GM12864 (cell line): Measurements from ENCODE around the gene CCDC191.

Source experiments
- DNase-seq: peaks from one replicate; pipeline ENCODE4 v3.0.0-alpha.2; 2011; ENCODE audit warnings: low read depth
- H3K4me3 ChIP-seq: 2 replicates; pipeline ENCODE4 v1.5.1; 2011; ENCODE audit warnings: mild to moderate bottlenecking, low read depth, low read length, control low read depth
- TF ChIP-seq, protein P1 (sequence below): IDR thresholded peaks from 2 replicates; pipeline ENCODE4 v1.5.1; 2011; ENCODE audit warnings: low read depth, mild to moderate bottlenecking, moderate library complexity, low read length, control low read depth, inconsistent platforms; ENCODE audit errors: missing control alignments

Gene CCDC191

DNA sequence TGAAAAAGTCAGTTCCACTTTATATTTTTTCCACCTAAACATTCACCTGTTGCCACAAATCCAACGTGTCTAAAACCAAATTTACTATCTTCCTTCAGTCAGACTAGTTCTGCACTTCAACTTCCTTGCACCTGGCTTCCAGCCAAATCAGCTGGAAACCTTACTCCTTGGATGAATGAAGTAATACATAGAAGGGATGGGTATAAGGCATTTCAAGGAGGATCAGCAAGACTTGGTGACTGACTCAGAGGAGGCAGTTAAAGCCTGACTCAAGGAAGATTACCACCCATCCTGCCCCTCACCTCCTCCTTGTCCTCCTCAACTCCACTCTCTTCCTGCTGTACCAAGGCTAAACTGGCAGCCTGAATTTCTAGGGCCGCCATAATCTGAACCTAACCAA, 37.3 kb upstream of the CCDC191 start:
- DNase-seq, result no peak
- H3K4me3 ChIP-seq, result no peak overlapping the region
- TF ChIP-seq, protein P1, sequence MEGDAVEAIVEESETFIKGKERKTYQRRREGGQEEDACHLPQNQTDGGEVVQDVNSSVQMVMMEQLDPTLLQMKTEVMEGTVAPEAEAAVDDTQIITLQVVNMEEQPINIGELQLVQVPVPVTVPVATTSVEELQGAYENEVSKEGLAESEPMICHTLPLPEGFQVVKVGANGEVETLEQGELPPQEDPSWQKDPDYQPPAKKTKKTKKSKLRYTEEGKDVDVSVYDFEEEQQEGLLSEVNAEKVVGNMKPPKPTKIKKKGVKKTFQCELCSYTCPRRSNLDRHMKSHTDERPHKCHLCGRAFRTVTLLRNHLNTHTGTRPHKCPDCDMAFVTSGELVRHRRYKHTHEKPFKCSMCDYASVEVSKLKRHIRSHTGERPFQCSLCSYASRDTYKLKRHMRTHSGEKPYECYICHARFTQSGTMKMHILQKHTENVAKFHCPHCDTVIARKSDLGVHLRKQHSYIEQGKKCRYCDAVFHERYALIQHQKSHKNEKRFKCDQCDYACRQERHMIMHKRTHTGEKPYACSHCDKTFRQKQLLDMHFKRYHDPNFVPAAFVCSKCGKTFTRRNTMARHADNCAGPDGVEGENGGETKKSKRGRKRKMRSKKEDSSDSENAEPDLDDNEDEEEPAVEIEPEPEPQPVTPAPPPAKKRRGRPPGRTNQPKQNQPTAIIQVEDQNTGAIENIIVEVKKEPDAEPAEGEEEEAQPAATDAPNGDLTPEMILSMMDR, result no peak

DNA sequence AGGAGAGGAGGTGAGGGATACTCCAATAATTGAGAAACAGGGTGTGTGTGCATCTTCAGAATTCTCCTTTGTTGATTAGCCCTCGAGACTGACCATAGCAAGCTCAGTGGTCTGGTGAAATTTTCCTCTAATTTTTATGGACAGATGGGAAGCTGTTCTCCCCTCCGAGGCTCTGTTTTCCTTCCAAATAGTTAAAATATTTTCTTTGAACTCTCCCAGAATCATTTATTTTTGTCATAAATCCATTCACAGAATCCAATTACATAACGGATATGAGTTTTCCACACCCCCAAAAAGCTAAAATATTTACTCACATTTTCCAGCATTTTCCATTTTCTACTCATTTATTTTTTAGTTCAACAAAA, 36.7 kb upstream of the CCDC191 start:
- no peak for DNase-seq
- TF ChIP-seq, protein P1, result no peak
- H3K4me3 ChIP-seq, result no peak overlapping the region

DNA sequence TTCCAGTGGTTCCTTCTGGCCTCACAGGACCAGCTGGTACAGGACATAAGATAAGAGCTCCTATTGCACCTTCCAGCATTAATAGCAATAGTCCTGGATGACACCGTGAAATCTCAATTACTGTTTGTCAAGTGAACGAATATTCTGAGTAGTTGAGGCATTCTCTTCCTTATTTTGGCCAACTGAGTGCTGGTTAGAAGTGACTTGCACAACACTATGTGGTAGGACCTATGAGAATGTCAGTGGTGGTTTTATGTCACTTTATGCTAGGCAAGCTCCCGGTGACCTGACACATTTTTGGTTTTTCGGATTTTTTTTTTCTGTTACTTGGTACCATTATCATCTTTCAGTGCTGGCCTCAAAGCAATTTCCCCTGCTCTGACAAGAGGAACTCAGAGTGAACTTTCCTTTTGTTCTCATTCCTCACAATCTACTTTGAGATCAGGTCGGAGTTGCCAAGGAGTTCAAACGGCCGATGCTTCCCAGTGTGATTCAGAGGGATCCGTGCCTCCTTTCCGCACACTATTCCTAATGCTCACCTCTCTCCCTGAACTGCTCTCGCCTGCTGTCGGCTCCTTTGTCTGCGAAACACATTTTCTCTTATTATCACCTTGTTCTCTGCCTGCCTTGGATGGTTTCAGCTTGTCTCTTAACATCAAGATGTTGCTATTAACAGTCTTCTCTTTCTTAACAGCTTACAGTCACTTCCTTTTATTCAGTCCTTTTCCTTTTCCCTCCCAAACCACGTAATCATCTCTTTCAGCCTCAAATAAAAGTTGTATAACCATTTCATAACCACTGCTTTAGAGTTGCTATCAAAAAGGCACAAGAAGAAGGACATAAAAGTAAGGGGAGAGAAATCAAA, 36.1 kb upstream of the CCDC191 start:
- TF ChIP-seq, protein P1, result no peak
- H3K4me3 ChIP-seq, result no peak overlapping the region
- no peak for DNase-seq

DNA sequence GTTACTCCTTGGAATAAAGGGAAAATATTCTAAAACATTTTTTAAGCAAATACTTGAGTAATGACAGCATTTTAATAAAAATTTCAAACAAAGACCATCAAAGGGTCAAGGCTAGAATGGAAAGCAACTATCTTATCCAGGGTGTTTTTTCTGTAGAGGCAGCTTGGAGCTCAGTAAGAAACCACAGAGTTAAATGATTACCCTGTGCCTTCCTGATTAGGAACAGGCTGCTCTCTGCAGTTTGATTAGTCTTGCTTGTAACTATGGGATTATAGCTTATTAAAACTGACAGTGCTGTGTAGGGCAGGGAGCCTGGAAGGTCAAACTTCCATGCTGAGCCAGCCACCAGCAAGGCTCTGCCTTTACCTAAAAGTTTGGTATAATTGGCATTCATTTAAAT, 33.3 kb upstream of the CCDC191 start:
- TF ChIP-seq, protein P1, result no peak
- no peak for DNase-seq
- H3K4me3 ChIP-seq, result no peak overlapping the region

DNA sequence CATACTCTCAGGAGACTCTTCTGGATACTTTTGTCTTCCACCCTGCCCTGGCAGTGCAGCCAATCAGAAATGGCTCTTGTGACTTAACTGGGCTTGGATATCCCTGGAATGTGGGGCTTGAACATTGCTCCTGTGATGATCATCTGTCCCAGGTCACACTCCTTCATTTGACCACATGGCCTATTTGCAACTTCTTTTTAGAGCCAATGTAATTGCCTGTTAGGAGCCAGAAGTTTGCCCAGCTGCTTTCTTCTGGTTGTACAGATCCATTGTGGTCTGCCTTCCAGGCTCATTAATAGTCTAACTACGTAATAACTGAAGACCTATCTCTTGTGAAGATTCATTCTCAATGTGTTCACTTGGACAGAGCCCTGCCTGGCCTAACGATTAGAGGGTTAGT, 30.0 kb upstream of the CCDC191 start:
- TF ChIP-seq, protein P1, result no peak
- DNase-seq, result no peak
- H3K4me3 ChIP-seq, result no peak overlapping the region

DNA sequence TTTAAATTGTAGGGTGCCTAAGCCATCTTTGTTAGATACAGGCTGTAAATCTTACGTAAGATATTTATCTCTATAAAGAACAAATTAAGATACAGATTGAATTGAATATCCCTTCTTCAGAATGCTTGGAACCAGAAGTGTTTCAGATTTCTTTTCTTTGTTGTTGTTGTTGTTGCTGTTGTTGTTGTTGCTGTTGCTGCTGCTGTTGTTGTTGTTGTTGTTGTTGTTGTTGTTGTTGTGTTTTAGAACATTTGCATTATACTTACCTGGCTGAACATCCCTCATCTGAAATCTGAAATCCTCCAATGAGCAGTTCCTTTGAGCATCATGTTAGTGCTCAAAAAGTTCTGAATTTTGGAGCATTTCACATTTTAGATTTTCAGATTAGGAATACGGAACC, 26.8 kb upstream of the CCDC191 start:
- no peak overlapping the region for H3K4me3 ChIP-seq
- no peak for DNase-seq
- TF ChIP-seq, protein P1, result no peak

DNA sequence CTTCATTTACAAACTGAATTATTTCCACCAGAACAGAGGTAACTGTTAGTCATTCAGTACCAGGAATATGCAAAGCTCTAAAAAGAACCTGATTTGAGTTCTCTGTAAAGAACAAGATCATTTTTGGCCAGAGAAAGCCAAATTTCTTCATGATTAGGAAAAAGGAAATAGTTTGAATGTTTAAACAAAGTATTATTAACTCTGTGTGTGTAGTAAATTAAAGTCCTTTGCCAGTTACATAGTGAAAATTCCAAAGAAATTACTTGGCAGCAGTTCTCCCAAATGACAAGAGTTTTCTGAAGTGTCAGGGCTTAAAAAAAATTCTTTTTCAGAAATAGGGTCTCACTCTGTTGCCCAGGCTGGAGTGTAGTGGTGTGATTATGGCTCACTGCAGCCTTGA, 24.7 kb upstream of the CCDC191 start:
- TF ChIP-seq, protein P1, result no peak
- H3K4me3 ChIP-seq, result no peak overlapping the region
- no peak for DNase-seq
